HG02678 (cell line): ENCODE data around the gene COL9A3.
"Not testable (repeated sequence)": the region's sequence is repeated elsewhere in the genome, so short reads cannot be mapped to it uniquely, and the experiment has no call there.

ENCODE experiments used
- ATAC-seq: cut with Tn5 transposase; IDR thresholded peaks from one replicate; pipeline ENCODE4 v1.9.1; 2021; ENCODE audit warnings: mild to moderate bottlenecking, moderate library complexity; ENCODE audit not compliant: unreplicated experiment

The COL9A3 gene

DNA sequence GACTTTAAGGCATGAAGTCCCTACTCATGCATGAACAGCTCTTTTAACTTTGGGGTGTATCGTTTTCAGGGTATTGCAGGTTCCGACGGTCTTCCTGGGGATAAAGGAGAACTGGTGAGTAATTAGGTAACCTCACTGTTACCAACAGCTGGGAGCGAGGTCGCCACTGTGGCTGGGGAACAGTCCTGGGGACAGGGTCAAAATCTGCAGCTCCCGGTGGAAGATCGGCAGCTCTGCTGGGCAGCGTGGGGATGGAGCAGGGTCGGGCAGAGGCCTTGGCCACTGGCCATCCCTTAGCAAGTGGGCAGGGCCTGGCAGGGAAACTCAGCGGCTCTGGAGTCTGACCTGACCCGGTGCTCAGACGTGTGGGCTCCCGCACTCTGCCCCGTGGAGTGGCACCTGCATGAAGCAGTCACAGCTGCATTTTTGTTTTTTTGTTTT lies 16.1 kb downstream of the COL9A3 start:
- ATAC-seq, result peak; percentile 33

- ATAC-seq, result no peak
These were observed 18.3 kb downstream of the COL9A3 start for GRCh38 chr20:62834967-62835730.

DNA sequence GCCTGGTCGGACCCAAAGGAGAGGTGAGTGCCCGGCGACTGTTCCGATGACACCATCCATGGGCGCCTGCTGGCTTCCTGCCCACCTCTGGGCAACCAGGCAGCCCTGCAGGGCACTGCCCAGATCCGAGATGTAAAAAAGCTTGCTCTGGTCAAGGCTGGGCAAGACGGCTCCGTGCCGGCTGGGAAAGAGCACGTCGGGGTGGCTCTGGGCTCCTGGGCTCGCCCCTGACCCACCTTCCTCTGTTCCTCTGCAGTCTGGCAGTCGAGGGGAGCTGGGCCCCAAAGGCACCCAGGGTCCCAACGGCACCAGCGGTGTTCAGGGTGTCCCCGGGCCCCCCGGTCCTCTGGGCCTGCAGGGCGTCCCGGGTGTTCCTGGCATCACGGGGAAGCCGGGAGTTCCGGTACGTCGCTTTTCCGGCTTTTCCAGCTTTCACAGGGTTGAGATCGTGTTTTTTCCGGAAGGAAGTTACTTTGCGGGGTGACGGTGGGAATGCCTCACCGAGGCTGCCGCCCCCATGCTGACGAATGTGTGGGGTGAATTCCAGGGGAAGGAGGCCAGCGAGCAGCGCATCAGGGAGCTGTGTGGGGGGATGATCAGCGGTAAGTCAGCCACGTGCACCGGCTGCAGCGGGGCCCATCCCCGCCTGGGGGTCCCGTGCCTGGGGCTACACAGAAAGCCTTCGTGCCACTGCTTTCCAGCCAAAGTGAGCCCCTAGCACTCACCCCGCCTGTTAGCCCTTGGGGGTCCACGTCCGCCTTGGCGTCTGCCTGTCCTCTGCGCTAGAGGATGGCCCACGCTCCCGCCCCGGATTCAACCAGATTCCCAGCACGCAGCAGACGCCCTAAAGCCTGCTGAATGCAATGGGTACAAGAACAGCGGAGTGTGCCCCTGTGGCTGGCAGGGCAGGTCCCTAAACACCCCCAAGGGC lies 19.3 kb downstream of the COL9A3 start:
- no peak for ATAC-seq

DNA sequence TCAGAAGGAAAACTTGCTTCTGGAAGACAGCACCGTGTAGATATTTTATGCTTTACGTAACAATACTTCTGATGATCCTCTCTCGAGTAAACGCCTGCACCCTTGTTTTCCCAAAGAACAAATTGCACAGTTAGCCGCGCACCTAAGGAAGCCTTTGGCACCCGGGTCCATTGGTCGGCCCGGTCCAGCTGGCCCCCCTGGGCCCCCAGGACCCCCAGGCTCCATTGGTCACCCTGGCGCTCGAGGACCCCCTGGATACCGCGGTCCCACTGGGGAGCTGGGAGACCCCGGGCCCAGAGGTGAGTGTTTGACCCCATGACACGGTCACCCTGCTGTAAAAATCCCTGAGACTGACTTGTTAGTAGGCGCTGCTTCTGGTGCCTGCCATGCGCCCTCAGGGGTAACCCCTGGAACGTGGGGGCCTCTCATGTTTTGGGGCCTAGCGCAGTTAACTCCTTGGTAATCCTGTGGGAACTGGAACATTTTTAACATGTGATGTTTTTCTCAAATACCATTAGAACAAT lies 20.2 kb downstream of the COL9A3 start:
- no peak for ATAC-seq

- ATAC-seq, result peak; percentile 22
These were observed 20.9 kb downstream of the COL9A3 start for GRCh38 chr20:62837790-62838127.

DNA sequence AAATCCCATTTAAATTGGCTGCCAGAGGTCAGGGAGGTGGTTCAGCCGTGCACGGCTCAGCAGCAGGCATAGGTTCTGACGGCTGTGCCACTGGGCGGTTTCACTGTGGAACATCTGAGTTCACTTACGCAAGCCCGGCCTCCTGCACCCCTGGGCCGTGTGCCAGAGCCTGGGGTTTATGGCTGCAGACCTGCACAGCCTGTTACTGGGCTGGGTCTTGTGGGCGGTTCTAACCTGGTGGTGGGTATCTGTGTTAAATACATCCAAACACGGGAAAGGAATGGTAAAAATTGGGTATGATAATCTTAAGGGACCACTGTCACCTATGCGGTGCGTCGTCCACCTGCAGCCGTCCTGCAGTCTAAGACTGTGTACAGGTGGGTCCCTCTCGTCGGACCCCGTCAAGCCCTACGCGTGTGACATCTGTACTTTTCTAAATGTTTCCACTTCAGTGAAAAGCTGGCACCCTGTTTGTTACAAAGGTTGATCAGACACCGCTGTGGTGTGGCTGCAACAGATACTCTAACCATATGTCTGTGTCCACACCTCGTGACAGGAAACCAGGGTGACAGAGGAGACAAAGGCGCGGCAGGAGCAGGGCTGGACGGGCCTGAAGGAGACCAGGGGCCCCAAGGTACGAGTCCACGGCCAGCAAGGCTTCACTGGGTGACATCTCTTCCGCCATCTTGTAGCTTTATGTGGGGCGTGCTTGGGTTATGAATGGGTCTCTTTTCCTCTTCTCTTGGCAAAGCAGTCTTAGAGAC lies 21.5 kb downstream of the COL9A3 start:
- ATAC-seq, result peak; percentile 79

GRCh38 chr20:62839261-62839660 lies 22.4 kb downstream of the COL9A3 start:
- ATAC-seq, result no peak

GRCh38 chr20:62839816-62840215 lies 23.0 kb downstream of the COL9A3 start:
- no peak for ATAC-seq

GRCh38 chr20:62840244-62841197 lies 23.7 kb downstream of the COL9A3 start:
- ATAC-seq, result no peak

DNA sequence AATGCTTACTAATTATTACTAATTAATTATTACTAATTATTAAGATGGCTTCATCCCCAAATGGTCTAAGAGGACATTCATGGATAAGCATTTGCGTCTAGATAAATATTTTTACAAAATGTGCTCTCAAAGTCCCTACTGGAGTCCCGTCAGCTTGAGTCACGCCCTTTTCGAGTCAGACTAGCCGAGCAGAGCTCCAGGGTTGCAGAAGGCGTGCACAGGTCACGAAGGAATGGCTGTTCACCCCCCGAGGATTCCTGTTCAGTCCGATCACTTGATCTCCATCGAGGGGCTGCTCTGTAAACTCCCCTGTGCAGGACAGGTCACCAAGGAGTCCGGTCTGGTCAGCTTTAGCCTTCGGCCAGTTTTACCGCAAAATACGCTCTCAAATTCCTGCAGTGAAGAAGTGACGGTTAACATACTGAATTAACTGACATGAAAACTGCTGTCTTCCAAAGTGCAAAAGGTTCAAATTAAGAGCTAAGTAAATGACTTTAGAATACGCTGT lies 24.9 kb downstream of the COL9A3 start:
- no peak for ATAC-seq

- no peak for ATAC-seq
These were observed 26.8 kb downstream of the COL9A3 start for GRCh38 chr20:62843656-62844055.

- ATAC-seq, result no peak
These were observed 27.3 kb downstream of the COL9A3 start for GRCh38 chr20:62844182-62844581.

- no peak for ATAC-seq
These were observed 28.7 kb downstream of the COL9A3 start for GRCh38 chr20:62845416-62846160.

DNA sequence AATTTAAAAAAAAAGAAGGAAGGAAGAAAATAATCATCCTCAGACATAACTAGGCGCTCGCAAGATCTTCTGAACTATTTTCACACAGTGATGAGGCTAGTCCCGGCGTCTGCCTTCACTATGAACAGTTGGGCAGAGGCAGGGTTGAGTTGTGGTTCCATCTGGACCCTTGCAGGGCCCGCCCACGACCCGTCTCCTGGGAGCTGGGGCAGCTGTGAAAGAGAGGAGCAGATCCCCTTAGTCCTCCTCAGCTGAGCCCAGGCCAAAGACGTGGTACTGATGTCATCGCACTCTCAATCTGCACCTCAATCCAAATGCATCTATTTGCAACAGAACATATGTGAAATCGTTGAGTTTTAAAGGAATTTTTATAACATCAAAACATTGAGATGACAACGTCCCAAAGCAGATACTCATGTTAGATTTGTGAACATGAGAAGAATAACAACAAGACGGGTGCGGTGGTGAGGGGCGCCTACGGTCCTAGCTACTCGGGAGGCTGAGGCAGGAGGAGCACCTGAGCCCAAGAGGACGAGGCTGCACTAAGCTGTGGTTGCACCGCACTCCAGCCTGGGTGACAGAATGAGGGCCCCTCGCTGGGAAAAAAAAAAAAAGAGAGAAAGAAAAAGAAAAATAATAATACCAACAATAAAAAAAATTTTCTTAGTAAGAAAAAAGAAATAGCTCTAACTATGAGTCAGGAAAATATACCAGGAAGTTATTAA lies 29.5 kb downstream of the COL9A3 start:
- no peak for ATAC-seq

GRCh38 chr20:62848917-62849316 lies 32.1 kb downstream of the COL9A3 start:
- ATAC-seq, result not testable (repeated sequence)

- ATAC-seq, result no peak
These were observed 32.6 kb downstream of the COL9A3 start for GRCh38 chr20:62849431-62849830.

DNA sequence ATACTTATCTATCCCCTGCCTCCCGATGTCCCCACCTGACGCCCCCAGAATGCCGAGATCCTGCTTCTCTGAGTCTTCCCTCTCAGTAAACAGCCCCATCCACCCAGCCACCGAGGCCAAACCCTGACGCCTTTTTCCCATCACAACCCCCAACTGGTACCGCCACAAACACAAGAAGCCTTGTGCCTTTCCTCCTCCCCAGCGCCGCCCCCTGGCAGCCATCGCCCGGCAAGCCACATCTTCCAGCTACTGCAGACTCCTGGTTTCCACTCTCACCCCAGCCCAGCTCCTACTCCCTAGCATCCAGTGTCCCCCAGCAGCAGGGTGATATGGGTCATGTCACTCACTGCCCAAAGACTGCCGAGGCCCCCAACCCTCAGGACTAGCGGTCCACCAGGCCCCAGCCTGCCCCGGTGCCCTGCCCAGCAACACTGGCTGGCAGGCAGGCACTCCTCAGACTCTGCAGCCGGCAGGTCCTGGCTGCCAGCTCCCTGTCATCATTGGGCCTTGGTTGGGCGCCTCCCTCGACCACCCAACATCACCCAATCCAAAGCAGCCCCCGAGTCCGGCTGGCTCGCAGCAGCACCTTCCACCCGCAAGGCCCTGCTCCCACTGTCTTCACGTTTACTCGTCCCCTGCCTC lies 33.6 kb downstream of the COL9A3 start:
- ATAC-seq, result no peak

DNA sequence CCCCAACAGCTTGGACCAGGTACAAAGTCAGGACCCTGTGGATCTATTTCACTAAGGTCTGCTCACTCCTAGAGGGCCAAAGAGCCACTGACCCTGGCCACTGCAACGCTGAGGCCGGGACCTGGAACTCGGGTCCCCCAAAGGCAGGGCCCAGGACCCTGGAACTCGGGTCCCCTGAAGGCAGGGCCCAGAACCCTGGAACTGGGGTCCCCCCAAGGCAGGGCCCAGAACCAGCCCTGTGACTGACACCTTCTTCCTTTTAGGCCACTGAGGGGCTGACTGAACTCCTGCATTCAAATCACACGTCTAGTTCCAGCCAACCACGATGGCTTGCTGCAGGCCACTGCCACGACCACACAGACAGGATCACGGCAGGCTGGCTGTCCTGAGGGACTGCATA lies 35.3 kb downstream of the COL9A3 start:
- ATAC-seq, result no peak
